Mesothelial cell of epicardium (in vitro differentiated cells): ENCODE data around the gene GRIN3A. TPM values are rescaled to one million over a fixed set of nuclear protein-coding genes. Genes with fewer than 3 reads are reported as not detected.

Experiments
- DNase-seq, 2 experiments: peaks; one replicate each; pipeline ENCODE4 v3.0.0; 2021; ENCODE audit warnings: low spot score in 2 of 2; ENCODE audit not compliant: unreplicated experiment in 2 of 2
- H3K27ac Mint-ChIP-seq: 2 replicates; pipeline ENCODE4 v1.8.0; 2021; ENCODE audit warnings: mixed read lengths
- H3K27me3 Mint-ChIP-seq: 2 replicates; pipeline ENCODE4 v1.8.0; 2021; ENCODE audit warnings: low read depth, mixed read lengths
- H3K36me3 Mint-ChIP-seq: 2 replicates; pipeline ENCODE4 v1.8.0; 2021; ENCODE audit warnings: mixed read lengths
- H3K4me1 Mint-ChIP-seq: 2 replicates; pipeline ENCODE4 v1.8.0; 2021; ENCODE audit warnings: mixed read lengths
- H3K4me3 Mint-ChIP-seq: 2 replicates; pipeline ENCODE4 v1.8.0; 2021; ENCODE audit warnings: mild to moderate bottlenecking, moderate library complexity, mixed read lengths
- H3K9me3 Mint-ChIP-seq: 2 replicates; pipeline ENCODE4 v1.8.0; 2021; ENCODE audit warnings: mixed read lengths
- CTCF ChIP-seq: fragments of 200-600 bp; sonication (generic); IDR thresholded peaks from one replicate; pipeline ENCODE4 v1.5.0; 2021; ENCODE audit warnings: antibody characterized with exemption; ENCODE audit not compliant: unreplicated experiment
- total RNA-seq: library from RNA; stranded (reverse); gene quantifications from 3 replicates; pipeline ENCODE4 v1.2.1, GENCODE V29; 2021

The GRIN3A gene
- total RNA-seq, 1 donor from 2014 or later = 3.0 TPM

GRCh38 chr9:101620452-101620851 is 118.0 kb downstream of the GRIN3A start:
- Mint-ChIP-seq H3K9me3 (no peaks in the 10 kb centered on the region), H3K36me3 (no peaks in the 10 kb centered on the region), H3K27me3 (no peaks in the 10 kb centered on the region), H3K4me1 (no peaks in the 10 kb centered on the region), H3K27ac (no peak overlapping the region), H3K4me3 (no peak overlapping the region)
- TF ChIP-seq CTCF = no peak
- DNase-seq = no peak

- Mint-ChIP-seq H3K27ac (no peak overlapping the region), H3K4me3 (no peak overlapping the region), H3K27me3 (no peaks in the 10 kb centered on the region), H3K4me1 (no peaks in the 10 kb centered on the region), H3K9me3 (no peaks in the 10 kb centered on the region), H3K36me3 (no peaks in the 10 kb centered on the region)
- no peak for TF ChIP-seq CTCF
- DNase-seq = no peak
Observed at GRCh38 chr9:101618698-101619097, 119.7 kb downstream of the GRIN3A start.

GRCh38 chr9:101605547-101605946 is 132.9 kb downstream of the GRIN3A start:
- Mint-ChIP-seq H3K9me3 (no peaks in the 10 kb centered on the region), H3K4me1 (peaks cover 7% of the 10 kb centered on the region), H3K4me3 (no peak overlapping the region), H3K27ac (no peak overlapping the region), H3K27me3 (peaks cover 9% of the 10 kb centered on the region), H3K36me3 (no peaks in the 10 kb centered on the region)
- no peak for TF ChIP-seq CTCF
- no peak for DNase-seq

GRCh38 chr9:101604296-101604695 is 134.2 kb downstream of the GRIN3A start:
- H3K27ac Mint-ChIP-seq = no peak overlapping the region
- H3K36me3 Mint-ChIP-seq = no peaks in the 10 kb centered on the region
- peaks cover 7% of the 10 kb centered on the region for H3K4me1 Mint-ChIP-seq
- DNase-seq = no peak
- no peaks in the 10 kb centered on the region for H3K9me3 Mint-ChIP-seq
- H3K27me3 Mint-ChIP-seq = peaks cover 15% of the 10 kb centered on the region
- H3K4me3 Mint-ChIP-seq = no peak overlapping the region
- TF ChIP-seq CTCF = no peak

GRCh38 chr9:101601904-101602765 is 136.3 kb downstream of the GRIN3A start:
- DNase-seq = no peak
- no peak overlapping the region for H3K4me3 Mint-ChIP-seq
- no peaks in the 10 kb centered on the region for H3K36me3 Mint-ChIP-seq
- peaks cover 18% of the 10 kb centered on the region for H3K27me3 Mint-ChIP-seq
- peak; percentile 72 for TF ChIP-seq CTCF
- H3K27ac Mint-ChIP-seq = no peak overlapping the region
- no peaks in the 10 kb centered on the region for H3K9me3 Mint-ChIP-seq
- peaks cover 6% of the 10 kb centered on the region for H3K4me1 Mint-ChIP-seq
